Suprapubic skin (tissue), 4 donors: ENCODE data around the gene SRGAP1.

Source experiments
- EP300 ChIP-seq: sonication (generic); formaldehyde crosslinking; IDR thresholded peaks from one replicate; pipeline ENCODE4 v1.6.1; 2017; ENCODE audit warnings: antibody characterized with exemption
- POLR2A ChIP-seq, 2 donors: fragments of 450-650 bp; IDR thresholded peaks; one replicate each; pipeline ENCODE4 v1.6.1; 2017; ENCODE audit warnings: antibody characterized with exemption in 2 of 2, mild to moderate bottlenecking in 2 of 2, moderate library complexity in 2 of 2
- POLR2AphosphoS5 ChIP-seq, 3 donors: sonication (generic); formaldehyde crosslinking; IDR thresholded peaks; one replicate each; pipeline ENCODE4 v1.6.1; 2017; ENCODE audit warnings: antibody characterized with exemption in 3 of 3
- TF ChIP-seq, protein P1 (sequence below), 2 donors: fragments of 200-600 bp in 1 of 2; fragments of 450-650 bp in 1 of 2; sonication (generic) in 1 of 2; IDR thresholded peaks; one replicate each; pipeline ENCODE4 v1.5.1; 2016 to 2019; ENCODE audit warnings: antibody characterized with exemption in 2 of 2, mild to moderate bottlenecking in 1 of 2, moderate library complexity in 1 of 2

DNA sequence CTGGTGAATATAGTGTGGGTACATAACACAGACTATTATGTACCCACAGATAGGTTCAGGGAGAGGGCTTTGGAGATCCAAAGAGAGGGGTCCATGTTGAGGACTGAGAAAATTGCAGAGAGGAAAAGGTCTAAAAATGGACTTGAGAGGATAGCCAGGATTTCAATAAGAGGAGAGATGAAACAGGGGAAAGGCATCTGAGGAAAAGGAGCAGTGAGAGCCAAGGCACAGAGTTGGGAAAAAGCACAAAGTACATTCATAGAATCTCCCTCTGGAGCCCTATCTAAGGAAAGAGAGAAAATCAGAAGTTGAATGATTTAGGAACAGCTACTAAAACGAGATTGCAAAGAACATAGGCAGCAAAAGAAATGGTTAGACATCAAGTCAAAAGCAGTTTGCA lies 182.8 kb downstream of the SRGAP1 start:
- TF ChIP-seq POLR2AphosphoS5 (IDR thresholded peaks at IDR 0.05) = no peak
- TF ChIP-seq, protein P1, sequence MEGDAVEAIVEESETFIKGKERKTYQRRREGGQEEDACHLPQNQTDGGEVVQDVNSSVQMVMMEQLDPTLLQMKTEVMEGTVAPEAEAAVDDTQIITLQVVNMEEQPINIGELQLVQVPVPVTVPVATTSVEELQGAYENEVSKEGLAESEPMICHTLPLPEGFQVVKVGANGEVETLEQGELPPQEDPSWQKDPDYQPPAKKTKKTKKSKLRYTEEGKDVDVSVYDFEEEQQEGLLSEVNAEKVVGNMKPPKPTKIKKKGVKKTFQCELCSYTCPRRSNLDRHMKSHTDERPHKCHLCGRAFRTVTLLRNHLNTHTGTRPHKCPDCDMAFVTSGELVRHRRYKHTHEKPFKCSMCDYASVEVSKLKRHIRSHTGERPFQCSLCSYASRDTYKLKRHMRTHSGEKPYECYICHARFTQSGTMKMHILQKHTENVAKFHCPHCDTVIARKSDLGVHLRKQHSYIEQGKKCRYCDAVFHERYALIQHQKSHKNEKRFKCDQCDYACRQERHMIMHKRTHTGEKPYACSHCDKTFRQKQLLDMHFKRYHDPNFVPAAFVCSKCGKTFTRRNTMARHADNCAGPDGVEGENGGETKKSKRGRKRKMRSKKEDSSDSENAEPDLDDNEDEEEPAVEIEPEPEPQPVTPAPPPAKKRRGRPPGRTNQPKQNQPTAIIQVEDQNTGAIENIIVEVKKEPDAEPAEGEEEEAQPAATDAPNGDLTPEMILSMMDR (IDR thresholded peaks at IDR 0.05) = no peak
- TF ChIP-seq POLR2A (IDR thresholded peaks at IDR 0.05) = no peak
- no peak for TF ChIP-seq EP300
